ENCODE measurements around the gene CARD10. TPM values are rescaled to one million over a fixed set of nuclear protein-coding genes. Genes with fewer than 3 reads are reported as not detected.

Gene CARD10
- total RNA-seq, 2 donors from 2014 or later = 20.3 to 24.4 TPM

DNA sequence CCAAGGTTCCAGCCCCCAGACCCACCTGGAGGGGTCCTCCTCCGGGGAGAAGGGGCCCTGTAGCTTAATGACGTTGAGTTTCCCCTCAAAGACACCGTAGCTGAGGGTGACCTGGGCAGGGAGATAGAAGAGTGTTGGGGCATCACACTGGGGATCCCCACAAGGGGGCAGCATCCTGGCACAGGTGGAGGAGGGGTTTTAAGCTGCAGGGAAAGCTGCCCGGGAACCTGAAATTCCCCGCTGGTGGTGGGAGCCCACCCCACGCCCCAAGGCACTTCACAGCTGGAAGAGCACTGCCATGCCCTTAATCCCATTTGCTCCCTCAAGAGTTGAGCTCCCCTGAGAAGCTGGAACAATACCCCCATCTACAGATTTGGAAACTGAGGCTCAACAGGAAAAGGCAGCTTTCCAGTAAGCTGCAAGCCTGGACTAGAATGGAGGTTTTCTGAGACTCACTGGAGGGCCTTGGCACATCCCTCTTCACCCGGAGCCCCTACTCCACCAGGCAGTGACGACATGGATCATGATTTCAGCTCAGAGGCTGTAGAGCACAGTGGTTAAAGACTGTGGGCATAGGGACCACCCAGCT, 46.7 kb downstream of the CARD10 start:
- Histone ChIP-seq H3K36me3 (ENCODE audit: control insufficient read depth, insufficient read depth, low read length) (no peaks in the 10 kb centered on the region), H3K9me3 (ENCODE audit: control insufficient read depth, low read length) (no peaks in the 10 kb centered on the region), H3K27me3 (ENCODE audit: control insufficient read depth, insufficient read depth, low read length, poor library complexity, severe bottlenecking) (no peaks in the 10 kb centered on the region), H3K27ac (ENCODE audit: low read depth, low read length) (no peak overlapping the region), H3K4me3 (ENCODE audit: low read length) (no peak overlapping the region), H3K4me1 (ENCODE audit: control insufficient read depth, insufficient read depth, low read length) (no peaks in the 10 kb centered on the region), H3K9ac (ENCODE audit: extremely low read depth, low read length, poor library complexity, severe bottlenecking) (no peak overlapping the region)
- peak; percentile 87 for DNase-seq
- WGBS, 2 experiments (ENCODE audit: insufficient coverage in 1 of 2, insufficient read length in 1 of 2) = 42 to 71% methylated on average over 3 to 8 of the region's 8 CpGs
- TF ChIP-seq, protein P1, sequence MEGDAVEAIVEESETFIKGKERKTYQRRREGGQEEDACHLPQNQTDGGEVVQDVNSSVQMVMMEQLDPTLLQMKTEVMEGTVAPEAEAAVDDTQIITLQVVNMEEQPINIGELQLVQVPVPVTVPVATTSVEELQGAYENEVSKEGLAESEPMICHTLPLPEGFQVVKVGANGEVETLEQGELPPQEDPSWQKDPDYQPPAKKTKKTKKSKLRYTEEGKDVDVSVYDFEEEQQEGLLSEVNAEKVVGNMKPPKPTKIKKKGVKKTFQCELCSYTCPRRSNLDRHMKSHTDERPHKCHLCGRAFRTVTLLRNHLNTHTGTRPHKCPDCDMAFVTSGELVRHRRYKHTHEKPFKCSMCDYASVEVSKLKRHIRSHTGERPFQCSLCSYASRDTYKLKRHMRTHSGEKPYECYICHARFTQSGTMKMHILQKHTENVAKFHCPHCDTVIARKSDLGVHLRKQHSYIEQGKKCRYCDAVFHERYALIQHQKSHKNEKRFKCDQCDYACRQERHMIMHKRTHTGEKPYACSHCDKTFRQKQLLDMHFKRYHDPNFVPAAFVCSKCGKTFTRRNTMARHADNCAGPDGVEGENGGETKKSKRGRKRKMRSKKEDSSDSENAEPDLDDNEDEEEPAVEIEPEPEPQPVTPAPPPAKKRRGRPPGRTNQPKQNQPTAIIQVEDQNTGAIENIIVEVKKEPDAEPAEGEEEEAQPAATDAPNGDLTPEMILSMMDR (conservative IDR thresholded peaks at IDR 0.05) = peak; percentile 85
- H3K36me3 Mint-ChIP-seq (ENCODE audit: low read depth) = no peaks in the 10 kb centered on the region
- H3K27ac Mint-ChIP-seq = no peak overlapping the region
- no peak overlapping the region for H3K4me3 Mint-ChIP-seq
- H3K9me3 Mint-ChIP-seq = no peaks in the 10 kb centered on the region
- H3K27me3 Mint-ChIP-seq (ENCODE audit: insufficient read depth) = peaks cover 2% of the 10 kb centered on the region
- no peaks in the 10 kb centered on the region for H3K4me1 Mint-ChIP-seq

DNA sequence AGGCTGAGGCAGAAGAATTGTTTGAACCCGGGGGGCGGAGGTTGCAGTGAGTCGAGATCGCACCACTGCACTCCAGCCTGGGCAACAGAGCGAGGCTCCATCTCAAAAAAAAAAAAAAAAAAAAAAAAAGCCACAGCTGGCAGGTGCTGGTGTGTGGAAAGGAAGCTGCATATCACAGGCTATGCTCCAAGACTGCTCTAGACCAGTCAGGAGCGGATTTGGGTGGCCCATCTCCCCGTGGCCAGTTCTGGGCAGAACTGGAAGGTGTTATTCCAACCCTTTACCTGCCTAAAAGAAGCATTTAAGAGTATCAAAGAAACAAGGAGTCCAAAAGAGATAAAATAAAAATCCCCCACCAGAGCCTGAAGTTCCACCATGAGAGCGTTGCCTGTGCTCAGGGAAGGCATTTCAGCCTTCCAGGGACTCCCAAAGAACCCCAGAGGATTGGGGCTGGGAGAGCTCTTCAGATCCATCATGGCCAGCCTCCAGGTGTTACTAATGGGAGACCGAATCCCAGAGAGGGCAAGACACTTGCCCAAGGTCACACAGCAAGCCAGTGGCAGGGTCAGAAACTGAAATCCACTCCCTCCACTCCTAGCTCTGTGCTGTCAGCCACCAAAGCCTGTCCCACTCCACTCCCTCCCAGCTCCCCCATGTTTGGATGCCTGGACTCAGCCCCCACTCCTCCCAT, 47.3 kb downstream of the CARD10 start:
- Mint-ChIP-seq H3K4me3 (no peak overlapping the region), H3K36me3 (ENCODE audit: low read depth) (no peaks in the 10 kb centered on the region), H3K27me3 (ENCODE audit: insufficient read depth) (peaks cover 2% of the 10 kb centered on the region), H3K27ac (no peak overlapping the region), H3K9me3 (no peaks in the 10 kb centered on the region), H3K4me1 (no peaks in the 10 kb centered on the region)
- WGBS, 2 experiments (ENCODE audit: insufficient coverage in 1 of 2, insufficient read length in 1 of 2) = 87 to 100% methylated on average over 3 to 8 of the region's 9 CpGs
- H3K27ac ChIP-seq (ENCODE audit: low read depth, low read length) = no peak overlapping the region
- TF ChIP-seq, protein P1 (conservative IDR thresholded peaks at IDR 0.05) = no peak
- no peak overlapping the region for H3K9ac ChIP-seq (ENCODE audit: extremely low read depth, low read length, poor library complexity, severe bottlenecking)
- no peaks in the 10 kb centered on the region for H3K4me1 ChIP-seq (ENCODE audit: control insufficient read depth, insufficient read depth, low read length)
- H3K27me3 ChIP-seq (ENCODE audit: control insufficient read depth, insufficient read depth, low read length, poor library complexity, severe bottlenecking) = no peaks in the 10 kb centered on the region
- no peak for DNase-seq
- H3K4me3 ChIP-seq (ENCODE audit: low read length) = no peak overlapping the region
- H3K36me3 ChIP-seq (ENCODE audit: control insufficient read depth, insufficient read depth, low read length) = no peaks in the 10 kb centered on the region
- H3K9me3 ChIP-seq (ENCODE audit: control insufficient read depth, low read length) = no peaks in the 10 kb centered on the region

DNA sequence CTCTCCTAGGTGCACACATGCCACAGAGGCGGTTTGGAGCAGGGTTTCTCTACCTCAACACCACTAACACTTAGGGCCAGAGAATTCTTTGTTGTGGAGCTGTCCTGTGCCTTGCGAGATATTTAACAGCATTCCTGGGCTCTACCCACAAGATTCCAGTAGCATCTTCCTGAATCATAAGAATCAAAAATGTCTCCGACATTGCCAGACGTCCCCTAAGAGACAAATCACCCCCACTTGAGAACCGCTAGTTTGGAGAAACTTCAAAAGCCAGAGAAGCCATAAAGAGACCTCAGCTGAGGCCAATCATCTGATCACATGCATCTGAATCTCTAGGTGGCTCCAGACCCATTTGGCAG, 49.1 kb downstream of the CARD10 start:
- no peaks in the 10 kb centered on the region for H3K36me3 ChIP-seq (ENCODE audit: control insufficient read depth, insufficient read depth, low read length)

More for the DNA sequence above, 49.1 kb downstream of the CARD10 start:
- H3K27me3 Mint-ChIP-seq (ENCODE audit: insufficient read depth) = peaks cover 2% of the 10 kb centered on the region
- no peak overlapping the region for H3K4me3 ChIP-seq (ENCODE audit: low read length)
- no peak overlapping the region for H3K27ac ChIP-seq (ENCODE audit: low read depth, low read length)
- H3K9ac ChIP-seq (ENCODE audit: extremely low read depth, low read length, poor library complexity, severe bottlenecking) = no peak overlapping the region
- no peak for DNase-seq
- 87 to 89% methylated on average over 5 of the region's 5 CpGs for WGBS, 2 experiments (ENCODE audit: insufficient coverage in 1 of 2, insufficient read length in 1 of 2)
- TF ChIP-seq, protein P1 (conservative IDR thresholded peaks at IDR 0.05) = no peak
- no peaks in the 10 kb centered on the region for H3K4me1 Mint-ChIP-seq
- H3K27ac Mint-ChIP-seq = no peak overlapping the region
- H3K9me3 Mint-ChIP-seq = no peaks in the 10 kb centered on the region
- H3K27me3 ChIP-seq (ENCODE audit: control insufficient read depth, insufficient read depth, low read length, poor library complexity, severe bottlenecking) = no peaks in the 10 kb centered on the region
- no peaks in the 10 kb centered on the region for H3K4me1 ChIP-seq (ENCODE audit: control insufficient read depth, insufficient read depth, low read length)
- no peaks in the 10 kb centered on the region for H3K9me3 ChIP-seq (ENCODE audit: control insufficient read depth, low read length)
- H3K36me3 Mint-ChIP-seq (ENCODE audit: low read depth) = no peaks in the 10 kb centered on the region
- no peak overlapping the region for H3K4me3 Mint-ChIP-seq
